Measurements from ENCODE around the gene G0S2. TPM values are rescaled to one million over a fixed set of nuclear protein-coding genes. Genes with fewer than 3 reads are reported as not detected.

Gene G0S2
- polyA plus RNA-seq, 3 donors from 2014 or later: 0.59 to 3.1 TPM; not detected in 1

Other genes starting within 250 kb of the G0S2 start
- gene CAMK1G, start 91.7 kb upstream of the G0S2 start, polyA plus RNA-seq: not detected
- gene LAMB3, start 23.0 kb upstream of the G0S2 start, polyA plus RNA-seq: 1 to 10 TPM in 1 of 3 donors, under 1 TPM in 1, not detected in 1; 0.58 to 1.6 TPM
- not detected for gene HSD11B1, start 29.4 kb downstream of the G0S2 start, polyA plus RNA-seq
- gene TRAF3IP3, start 80.6 kb downstream of the G0S2 start, polyA plus RNA-seq: 100 to 1,000 TPM; 232 to 341 (median 287) TPM
- under 1 TPM in 2 of 3 donors, not detected in 1; 0.18 to 0.84 TPM for gene C1orf74, start 109.1 kb downstream of the G0S2 start, polyA plus RNA-seq
- gene IRF6, start 130.7 kb downstream of the G0S2 start, polyA plus RNA-seq: 1 to 10 TPM in 2 of 3 donors, not detected in 1; 5.2 TPM
- 1 to 10 TPM; 2.6 to 3.7 (median 3.2) TPM for gene UTP25, start 152.6 kb downstream of the G0S2 start, polyA plus RNA-seq

Data from immature natural killer cell (primary cell).